GM15510 (cell line): ENCODE data around the gene RPIA.

Source experiments
- POLR2A ChIP-seq: IDR thresholded peaks from 3 replicates; pipeline ENCODE4 v1.6.1; 2011; ENCODE audit warnings: borderline replicate concordance; ENCODE audit not compliant: insufficient read length; ENCODE audit errors: extremely low read depth

RPIA gene

GRCh38 chr2:88691339-88692183, at the start of gene RPIA:
RPIA (plus strand) TSS chr2:88691673; CDS start chr2:88691699, 26 bp downstream.
- peak; percentile 78 for TF ChIP-seq POLR2A

GRCh38 chr2:88642278-88642677, 49.2 kb upstream of the RPIA start:
- no peak for TF ChIP-seq POLR2A

GRCh38 chr2:88651646-88652045, 39.8 kb upstream of the RPIA start:
- TF ChIP-seq POLR2A, result no peak

GRCh38 chr2:88654714-88655113, 36.8 kb upstream of the RPIA start:
- no peak for TF ChIP-seq POLR2A

GRCh38 chr2:88656690-88657089, 34.8 kb upstream of the RPIA start:
- no peak for TF ChIP-seq POLR2A

GRCh38 chr2:88657131-88657530, 34.3 kb upstream of the RPIA start:
- TF ChIP-seq POLR2A, result no peak

GRCh38 chr2:88658326-88658725, 33.1 kb upstream of the RPIA start:
- TF ChIP-seq POLR2A, result no peak

- no peak for TF ChIP-seq POLR2A
Measured at GRCh38 chr2:88658881-88659537, 32.5 kb upstream of the RPIA start.

GRCh38 chr2:88659538-88659915, 31.9 kb upstream of the RPIA start:
- TF ChIP-seq POLR2A, result no peak

- TF ChIP-seq POLR2A, result no peak
Measured at GRCh38 chr2:88660622-88661021, 30.9 kb upstream of the RPIA start.

GRCh38 chr2:88666576-88666975, 24.9 kb upstream of the RPIA start:
- no peak for TF ChIP-seq POLR2A

- TF ChIP-seq POLR2A, result no peak
Measured at GRCh38 chr2:88667219-88667618, 24.3 kb upstream of the RPIA start.

- no peak for TF ChIP-seq POLR2A
Measured at GRCh38 chr2:88668862-88669261, 22.6 kb upstream of the RPIA start.

- TF ChIP-seq POLR2A, result no peak
Measured at GRCh38 chr2:88669482-88670214, 21.8 kb upstream of the RPIA start.

- TF ChIP-seq POLR2A, result no peak
Measured at GRCh38 chr2:88671786-88672427, 19.6 kb upstream of the RPIA start.
